HepG2 (cell line): Measurements from ENCODE around the gene SURF2. TPM values are rescaled to one million over a fixed set of nuclear protein-coding genes. Genes with fewer than 3 reads are reported as not detected.

Source experiments
- ATAC-seq: fragments of 200-7000 bp; cut with Tn5 transposase; 3 replicates; pipeline ENCODE4 v1.9.1; 2020; ENCODE audit warnings: mild to moderate bottlenecking, moderate library complexity
- BruUV-seq: library from RNA; stranded (reverse); fragments of 400-500 nt; replicated peaks from 2 replicates; lab custom pipeline; 2021; lab: Mats Ljungman, UMichigan
- CTCF ChIA-PET: fragments of 300-600 bp; formaldehyde crosslinking; extraction: SDS; loops from one replicate; lab custom pipeline; 2021; ENCODE audit warnings: low total read pairs, inconsistent platforms, low intra/inter-chr PET ratio; lab: Yijun Ruan, JAX
- POLR2A ChIA-PET: fragments of 350-600 bp; sonication (Branson Sonifier 250); formaldehyde crosslinking; loops from one replicate; lab custom pipeline; 2020; ENCODE audit warnings: antibody characterized with exemption, inconsistent platforms; lab: Yijun Ruan, JAX
- DNase-seq: peaks from one replicate; pipeline ENCODE4 v3.0.0-alpha.2; 2015; ENCODE audit warnings: low spot score
- FAIRE-seq: peaks from 3 replicates; lab custom pipeline; 2011; peaks lifted over from hg19 to GRCh38; lab: Jason Lieb, UNC
- H2AFZ ChIP-seq: one replicate; pipeline ENCODE4 v1.6.1; 2011; ENCODE audit warnings: low read length, inconsistent platforms
- H3K27ac ChIP-seq: fragments of 300-600 bp; 3 replicates; pipeline ENCODE4 v1.8.0; 2011; ENCODE audit warnings: mixed run types, mild to moderate bottlenecking, mixed read lengths, low read length, inconsistent platforms; ENCODE audit not compliant: insufficient read depth; ENCODE audit errors: extremely low read length
- H3K27me3 ChIP-seq, 2 experiments: fragments of 200-600 bp in 1 of 2; 2 replicates in 1 of 2; 3 replicates in 1 of 2; pipeline versions ENCODE4 v1.6.0 to v1.8.0; 2011; ENCODE audit warnings: low read length in 2 of 2, mild to moderate bottlenecking in 2 of 2, moderate library complexity in 2 of 2, inconsistent platforms in 1 of 2; ENCODE audit not compliant: insufficient read depth in 2 of 2, control insufficient read depth in 1 of 2
- H3K36me3 ChIP-seq, 2 experiments: fragments of 200-600 bp in 1 of 2; replicated peaks in 1 of 2; 2 replicates in 1 of 2; 3 replicates in 1 of 2; pipeline versions ENCODE4 v1.5.1 to v1.8.0; 2011; ENCODE audit warnings: low read length in 2 of 2, inconsistent platforms in 1 of 2; ENCODE audit not compliant: insufficient read depth in 2 of 2, control insufficient read depth in 1 of 2
- H3K4me1 ChIP-seq: 2 replicates; pipeline ENCODE4 v1.5.1; 2012; ENCODE audit warnings: low read length, inconsistent platforms; ENCODE audit not compliant: insufficient read depth
- H3K4me2 ChIP-seq: 2 replicates; pipeline ENCODE4 v1.6.0; 2011; ENCODE audit warnings: low read depth, low read length, inconsistent platforms
- H3K4me3 ChIP-seq, 3 experiments: fragments of 200-600 bp in 1 of 3; sonication (generic), shearing (Covaris generic) in 1 of 3; replicated peaks in 1 of 3; 2 replicates each; pipeline ENCODE4 v1.5.1; 2011 to 2016; ENCODE audit warnings: low read length in 3 of 3, inconsistent platforms in 2 of 3, low read depth in 2 of 3, mild to moderate bottlenecking in 2 of 3, control low read depth in 1 of 3, mixed read lengths in 1 of 3; ENCODE audit not compliant: insufficient read depth in 1 of 3
- H3K79me2 ChIP-seq: one replicate; pipeline ENCODE4 v1.6.1; 2011; ENCODE audit warnings: low read length, inconsistent platforms; ENCODE audit not compliant: insufficient read depth
- H3K9ac ChIP-seq: 2 replicates; pipeline ENCODE4 v1.6.0; 2011; ENCODE audit warnings: mild to moderate bottlenecking, low read depth, low read length, inconsistent platforms; ENCODE audit not compliant: insufficient read depth
- H3K9me3 ChIP-seq: 2 replicates; pipeline ENCODE4 v1.5.1; 2012; ENCODE audit warnings: mild to moderate bottlenecking, low read length
- H4K20me1 ChIP-seq: 2 replicates; pipeline ENCODE4 v1.6.0; 2011; ENCODE audit warnings: inconsistent platforms, mild to moderate bottlenecking, low read length, moderate library complexity; ENCODE audit not compliant: insufficient read depth
- AGO2 ChIP-seq: fragments of 200-400 bp; formaldehyde crosslinking; optimal IDR thresholded peaks from 2 replicates; pipeline ENCODE3; 2017; ENCODE audit warnings: mild to moderate bottlenecking, low read depth, low read length, moderate library complexity
- HIVEP1 ChIP-seq: sonication (generic); formaldehyde crosslinking; IDR thresholded peaks from 2 replicates; pipeline ENCODE4 v1.4.0; 2020; ENCODE audit warnings: mild to moderate bottlenecking, missing genetic modification reagents
- KDM5A ChIP-seq: fragments of 200-600 bp; sonication (generic); IDR thresholded peaks from 2 replicates; pipeline ENCODE4 v1.7.0; 2018; ENCODE audit warnings: antibody characterized with exemption, mild to moderate bottlenecking, low read length, borderline replicate concordance
- MED13 ChIP-seq: sonication (generic); formaldehyde crosslinking; IDR thresholded peaks from 2 replicates; pipeline ENCODE4 v1.5.0; 2020; ENCODE audit warnings: missing genetic modification reagents
- POLR2A ChIP-seq, 2 experiments: IDR thresholded peaks; 2 replicates each; pipeline ENCODE4 v1.6.1; 2011; ENCODE audit warnings: low read depth in 2 of 2, low read length in 2 of 2, mild to moderate bottlenecking in 1 of 2, moderate library complexity in 1 of 2; ENCODE audit not compliant: insufficient read depth in 1 of 2
- SSRP1 ChIP-seq: IDR thresholded peaks from 2 replicates; pipeline ENCODE4 v1.6.1; 2016; ENCODE audit warnings: control low read depth
- WGBS: methylation state at CpG from one replicate; pipeline ENCODE4 v1.1.6; 2017; ENCODE audit warnings: low lambda C conversion rate; 5-methylcytosine and 5-hydroxymethylcytosine counted together
- in situ Hi-C: cut with HindIII; loops from 2 replicates; pipeline ENCODE4 v1.10.0; 2017; ENCODE audit warnings: low pct_unique_long_range_greater_than_20kb; ENCODE audit not compliant: extremely low pct_ligation_motif_present
- intact Hi-C: fragments of 100-400 bp; cut with micrococcal nuclease; formaldehyde crosslinking; loops from one replicate; pipeline ENCODE4 v1.10.0; 2022; ENCODE audit not compliant: unreplicated experiment
- polyA plus RNA-seq, 8 experiments: library from polyadenylated mRNA; depleted of rRNA in 3 of 8; stranded (reverse) in 7 of 8; unstranded in 1 of 8; fragments of >200 nt; fragmentation: Illumina TruSeq in 4 of 8; extraction: Trizol in 4 of 8; gene quantifications; 2 replicates each; pipeline versions ENCODE4 v1.2.1 to v1.2.3, GENCODE V29; 2011 to 2016; ENCODE audit warnings: low read depth in 4 of 8, missing spikeins in 1 of 8, mixed read lengths in 1 of 8; ENCODE audit not compliant: insufficient read depth in 1 of 8
- total RNA-seq, 5 experiments: library from RNA; depleted of rRNA; stranded (reverse); fragments of >200 nt; fragmentation: Illumina TruSeq; extraction: Trizol; gene quantifications; 2 replicates each; pipeline ENCODE4 v1.2.3, GENCODE V29; 2016; ENCODE audit warnings: low read depth in 1 of 5
- TF ChIP-seq, protein P1 (sequence below): sonication (generic); formaldehyde crosslinking; IDR thresholded peaks from 2 replicates; pipeline ENCODE4 v1.9.0; 2022; ENCODE audit warnings: missing genetic modification reagents, mild to moderate bottlenecking, borderline replicate concordance

SURF2 gene
- total and polyA plus RNA-seq, 2 of the 13 experiments (the other 11 are each of a cell fraction or from before 2014, with no cell fraction given): 6.3 to 13.6 TPM

- BruUV-seq: no TSS peak
- TF ChIP-seq AGO2 (peak; percentile 91), MED13 (no peak), SSRP1 (CRISPR knock-in tag) (no peak), HIVEP1 (CRISPR knock-in tag) (no peak), POLR2A (IDR thresholded peaks at IDR 0.05; ENCODE audit: insufficient read depth in 1 of 2, low read depth in 2 of 2, low read length in 2 of 2) (peak in 1 of 2 experiments; percentile 46; a peak in 1 of 4 replicates), KDM5A (no peak)
- TF ChIP-seq, protein P1, sequence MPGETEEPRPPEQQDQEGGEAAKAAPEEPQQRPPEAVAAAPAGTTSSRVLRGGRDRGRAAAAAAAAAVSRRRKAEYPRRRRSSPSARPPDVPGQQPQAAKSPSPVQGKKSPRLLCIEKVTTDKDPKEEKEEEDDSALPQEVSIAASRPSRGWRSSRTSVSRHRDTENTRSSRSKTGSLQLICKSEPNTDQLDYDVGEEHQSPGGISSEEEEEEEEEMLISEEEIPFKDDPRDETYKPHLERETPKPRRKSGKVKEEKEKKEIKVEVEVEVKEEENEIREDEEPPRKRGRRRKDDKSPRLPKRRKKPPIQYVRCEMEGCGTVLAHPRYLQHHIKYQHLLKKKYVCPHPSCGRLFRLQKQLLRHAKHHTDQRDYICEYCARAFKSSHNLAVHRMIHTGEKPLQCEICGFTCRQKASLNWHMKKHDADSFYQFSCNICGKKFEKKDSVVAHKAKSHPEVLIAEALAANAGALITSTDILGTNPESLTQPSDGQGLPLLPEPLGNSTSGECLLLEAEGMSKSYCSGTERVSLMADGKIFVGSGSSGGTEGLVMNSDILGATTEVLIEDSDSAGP (CRISPR knock-in tag): peak; percentile 14; the same call in 1 of the 2 replicates
- H2AFZ ChIP-seq: no peak overlapping the region
- intact Hi-C loops: loop anchor here (1.0 kb wide), 1 partner anchor 44 kb away; no protein-coding TSS in a partner anchor
- FAIRE-seq (no peak), DNase-seq (no peak), ATAC-seq (no peak)
- 70% methylated on average over 2 of the region's 12 CpGs for WGBS
- no peaks in the 10 kb centered on the region for H3K79me2 ChIP-seq
- peaks cover 15 to 34% of the 10 kb centered on the region in 2 experiments; a peak in 4 of 5 replicates for H3K36me3 ChIP-seq
- H3K27me3 ChIP-seq: no peaks in the 10 kb centered on the region
- ChIA-PET POLR2A (interaction anchor here (1.2 kb wide), 1 partner anchor 74 kb away, joined by 3 read pairs; the partner anchor contains the start of gene SLC2A6), CTCF (interaction anchor here (0.7 to 1.7 kb wide), 5 partner anchors 45 to 218 kb away, joined by 3 to 7 read pairs (median 3); no protein-coding TSS in a partner anchor)
- H3K9ac ChIP-seq: no peak overlapping the region
- no peak overlapping the region for H3K4me2 ChIP-seq
- H3K9me3 ChIP-seq: no peaks in the 10 kb centered on the region
- no peak overlapping the region for H3K27ac ChIP-seq
- no peak overlapping the region for H3K4me3 ChIP-seq
- 0 out of 2 replicates have a peak, but pooled peaks cover 4% of the 10 kb centered on the region for H4K20me1 ChIP-seq
- in situ Hi-C loops: loop anchor here (5.0 kb wide), 2 partner anchors 47 to 83 kb away; partner anchors contain the start of genes SURF1 and SURF2
- H3K4me1 ChIP-seq: peaks cover 8% of the 10 kb centered on the region
These were observed 48.2 kb downstream of the SURF2 start for GRCh38 chr9:133404454-133405002.
